ENCODE results near the gene ZBTB32.

The ZBTB32 gene

DNA sequence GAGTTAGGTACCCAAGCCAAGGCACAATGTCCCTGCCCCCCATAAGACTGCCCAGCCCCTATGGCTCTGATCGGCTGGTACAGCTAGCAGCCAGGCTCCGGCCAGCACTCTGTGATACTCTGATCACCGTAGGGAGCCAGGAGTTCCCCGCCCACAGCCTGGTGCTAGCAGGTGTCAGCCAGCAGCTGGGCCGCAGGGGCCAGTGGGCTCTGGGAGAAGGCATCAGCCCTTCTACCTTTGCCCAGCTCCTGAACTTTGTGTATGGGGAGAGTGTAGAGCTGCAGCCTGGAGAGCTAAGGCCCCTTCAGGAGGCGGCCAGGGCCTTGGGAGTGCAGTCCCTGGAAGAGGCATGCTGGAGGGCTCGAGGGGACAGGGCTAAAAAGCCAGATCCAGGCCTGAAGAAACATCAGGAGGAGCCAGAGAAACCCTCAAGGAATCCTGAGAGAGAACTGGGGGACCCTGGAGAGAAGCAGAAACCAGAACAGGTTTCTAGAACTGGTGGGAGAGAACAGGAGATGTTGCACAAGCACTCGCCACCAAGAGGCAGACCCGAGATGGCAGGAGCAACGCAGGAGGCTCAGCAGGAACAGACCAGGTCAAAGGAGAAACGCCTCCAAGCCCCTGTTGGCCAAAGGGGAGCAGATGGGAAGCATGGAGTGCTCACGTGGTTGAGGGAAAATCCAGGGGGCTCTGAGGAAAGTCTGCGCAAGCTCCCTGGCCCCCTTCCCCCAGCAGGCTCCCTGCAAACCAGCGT lies 10.4 kb downstream of the ZBTB32 start:
- Histone ChIP-seq H3K36me3 (ENCODE audit: control insufficient read depth, low read length) (peaks cover 5% of the 10 kb centered on the region), H3K4me3 (ENCODE audit: low read length) (no peak overlapping the region), H3K9me2 (replicated peaks; ENCODE audit: control insufficient read depth, low read length) (no peaks in the 10 kb centered on the region), H3K4me1 (ENCODE audit: control insufficient read depth, low read length) (peaks cover 45% of the 10 kb centered on the region), H3K4me2 (ENCODE audit: low read length) (0 out of 2 replicates have a peak overlapping the region, but pooled peaks have one; percentile 77), H3K27ac (ENCODE audit: low read depth, low read length) (no peak overlapping the region), H3F3A (ENCODE audit: control insufficient read depth, insufficient read depth) (no peaks in the 10 kb centered on the region), H3K9me3 (ENCODE audit: control insufficient read depth, insufficient read depth, low read length) (no peaks in the 10 kb centered on the region), H3K27me3 (ENCODE audit: control insufficient read depth, low read length) (peaks cover 17% of the 10 kb centered on the region), H4K20me1 (ENCODE audit: control insufficient read depth, insufficient read depth, low read depth, low read length) (peaks cover 9% of the 10 kb centered on the region; the same call in 1 of the 2 replicates), H3K79me2 (ENCODE audit: control insufficient read depth, low read length) (peaks cover 22% of the 10 kb centered on the region)
- TF ChIP-seq, protein P1, sequence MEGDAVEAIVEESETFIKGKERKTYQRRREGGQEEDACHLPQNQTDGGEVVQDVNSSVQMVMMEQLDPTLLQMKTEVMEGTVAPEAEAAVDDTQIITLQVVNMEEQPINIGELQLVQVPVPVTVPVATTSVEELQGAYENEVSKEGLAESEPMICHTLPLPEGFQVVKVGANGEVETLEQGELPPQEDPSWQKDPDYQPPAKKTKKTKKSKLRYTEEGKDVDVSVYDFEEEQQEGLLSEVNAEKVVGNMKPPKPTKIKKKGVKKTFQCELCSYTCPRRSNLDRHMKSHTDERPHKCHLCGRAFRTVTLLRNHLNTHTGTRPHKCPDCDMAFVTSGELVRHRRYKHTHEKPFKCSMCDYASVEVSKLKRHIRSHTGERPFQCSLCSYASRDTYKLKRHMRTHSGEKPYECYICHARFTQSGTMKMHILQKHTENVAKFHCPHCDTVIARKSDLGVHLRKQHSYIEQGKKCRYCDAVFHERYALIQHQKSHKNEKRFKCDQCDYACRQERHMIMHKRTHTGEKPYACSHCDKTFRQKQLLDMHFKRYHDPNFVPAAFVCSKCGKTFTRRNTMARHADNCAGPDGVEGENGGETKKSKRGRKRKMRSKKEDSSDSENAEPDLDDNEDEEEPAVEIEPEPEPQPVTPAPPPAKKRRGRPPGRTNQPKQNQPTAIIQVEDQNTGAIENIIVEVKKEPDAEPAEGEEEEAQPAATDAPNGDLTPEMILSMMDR (IDR thresholded peaks at IDR 0.05; ENCODE audit: low read depth, low read length, poor library complexity, severe bottlenecking), result no peak
- TF ChIP-seq EZH2phosphoT487 (IDR thresholded peaks at IDR 0.05; ENCODE audit: borderline replicate concordance, low read length), result no peak

DNA sequence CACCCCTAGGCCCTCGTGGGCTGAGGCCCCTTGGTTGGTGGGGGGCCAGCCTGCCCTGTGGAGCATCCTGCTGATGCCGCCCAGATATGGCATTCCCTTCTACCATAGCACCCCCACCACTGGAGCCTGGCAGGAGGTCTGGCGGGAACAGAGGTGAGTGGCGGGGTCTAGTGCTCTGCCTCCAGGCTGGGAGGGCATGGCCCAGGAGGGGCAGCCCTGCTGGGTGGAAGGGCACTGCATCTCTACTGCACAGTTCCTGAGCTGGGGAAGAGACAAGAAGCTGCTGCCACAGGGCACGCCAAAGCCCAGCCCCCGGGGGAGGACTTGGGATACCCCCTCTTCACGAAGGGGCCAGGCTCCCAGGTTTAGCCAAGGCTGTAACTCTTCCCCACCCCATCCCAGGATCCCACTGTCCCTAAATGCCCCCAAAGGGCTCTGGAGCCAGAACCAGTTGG lies 11.0 kb downstream of the ZBTB32 start:
- Histone ChIP-seq H3K4me1 (ENCODE audit: control insufficient read depth, low read length) (peaks cover 46% of the 10 kb centered on the region), H4K20me1 (ENCODE audit: control insufficient read depth, insufficient read depth, low read depth, low read length) (peaks cover 10% of the 10 kb centered on the region; the same call in 1 of the 2 replicates), H3F3A (ENCODE audit: control insufficient read depth, insufficient read depth) (no peaks in the 10 kb centered on the region), H3K27me3 (ENCODE audit: control insufficient read depth, low read length) (peaks cover 15% of the 10 kb centered on the region), H3K4me2 (ENCODE audit: low read length) (peak overlapping the region; percentile 77), H3K27ac (ENCODE audit: low read depth, low read length) (no peak overlapping the region), H3K79me2 (ENCODE audit: control insufficient read depth, low read length) (peaks cover 28% of the 10 kb centered on the region), H3K36me3 (ENCODE audit: control insufficient read depth, low read length) (peaks cover 11% of the 10 kb centered on the region), H3K4me3 (ENCODE audit: low read length) (peak overlapping the region; percentile 89), H3K9me3 (ENCODE audit: control insufficient read depth, insufficient read depth, low read length) (no peaks in the 10 kb centered on the region), H3K9me2 (replicated peaks; ENCODE audit: control insufficient read depth, low read length) (no peaks in the 10 kb centered on the region)
- TF ChIP-seq, protein P1 (IDR thresholded peaks at IDR 0.05; ENCODE audit: low read depth, low read length, poor library complexity, severe bottlenecking), result no peak
- TF ChIP-seq EZH2phosphoT487 (IDR thresholded peaks at IDR 0.05; ENCODE audit: borderline replicate concordance, low read length), result no peak

DNA sequence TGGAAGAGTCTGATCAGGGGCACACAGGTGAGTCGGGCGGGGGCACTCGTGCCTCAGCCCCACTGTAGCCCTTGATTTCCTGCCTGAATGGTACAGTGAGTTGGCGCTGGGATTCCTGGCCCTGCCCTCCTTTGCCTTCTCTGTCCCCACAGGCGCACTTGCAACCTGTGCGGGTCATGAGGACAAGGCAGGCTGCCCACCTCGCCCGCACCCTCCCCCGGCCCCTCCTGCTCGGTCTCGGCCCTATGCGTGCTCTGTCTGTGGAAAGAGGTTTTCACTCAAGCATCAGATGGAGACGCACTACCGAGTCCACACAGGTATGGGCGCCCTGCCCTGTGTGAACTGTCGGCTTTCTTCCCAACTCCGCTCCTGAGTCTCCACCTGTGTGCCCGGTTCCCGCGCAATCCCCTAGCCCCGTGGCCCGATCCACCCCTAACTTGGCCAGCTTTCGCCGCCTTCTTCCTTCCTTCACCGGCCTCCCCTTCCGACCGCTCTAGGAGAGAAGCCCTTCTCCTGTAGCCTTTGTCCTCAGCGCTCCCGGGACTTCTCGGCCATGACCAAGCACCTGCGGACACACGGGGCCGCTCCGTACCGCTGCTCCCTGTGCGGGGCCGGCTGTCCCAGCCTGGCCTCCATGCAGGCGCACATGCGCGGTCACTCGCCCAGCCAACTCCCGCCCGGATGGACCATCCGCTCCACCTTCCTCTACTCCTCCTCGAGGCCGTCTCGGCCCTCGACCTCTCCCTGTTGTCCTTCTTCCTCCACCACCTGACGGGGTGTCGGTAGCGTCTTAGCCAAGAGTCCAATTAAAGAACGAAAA lies 11.8 kb downstream of the ZBTB32 start:
- H3K4me2 ChIP-seq (ENCODE audit: low read length), result peak overlapping the region; percentile 77
- H4K20me1 ChIP-seq (ENCODE audit: control insufficient read depth, insufficient read depth, low read depth, low read length), result peaks cover 10% of the 10 kb centered on the region; the same call in 1 of the 2 replicates
- H3K27me3 ChIP-seq (ENCODE audit: control insufficient read depth, low read length), result peaks cover 7% of the 10 kb centered on the region
- no peaks in the 10 kb centered on the region for H3F3A ChIP-seq (ENCODE audit: control insufficient read depth, insufficient read depth)
- no peaks in the 10 kb centered on the region for H3K9me3 ChIP-seq (ENCODE audit: control insufficient read depth, insufficient read depth, low read length)
- H3K9me2 ChIP-seq (replicated peaks; ENCODE audit: control insufficient read depth, low read length), result no peaks in the 10 kb centered on the region
- TF ChIP-seq, protein P1 (IDR thresholded peaks at IDR 0.05; ENCODE audit: low read depth, low read length, poor library complexity, severe bottlenecking), result no peak
- no peak for TF ChIP-seq EZH2phosphoT487 (IDR thresholded peaks at IDR 0.05; ENCODE audit: borderline replicate concordance, low read length)
- H3K36me3 ChIP-seq (ENCODE audit: control insufficient read depth, low read length), result peaks cover 15% of the 10 kb centered on the region
- peaks cover 39% of the 10 kb centered on the region for H3K4me1 ChIP-seq (ENCODE audit: control insufficient read depth, low read length)
- H3K4me3 ChIP-seq (ENCODE audit: low read length), result peak overlapping the region; percentile 89
- H3K79me2 ChIP-seq (ENCODE audit: control insufficient read depth, low read length), result peaks cover 34% of the 10 kb centered on the region
- peak overlapping the region; percentile 9; the same call in 1 of the 2 replicates for H3K27ac ChIP-seq (ENCODE audit: low read depth, low read length)
